ENCODE data around the gene NAT9. TPM values are rescaled to one million over a fixed set of nuclear protein-coding genes. Genes with fewer than 3 reads are reported as not detected.
A peak's percentile ranks its signal among the peaks of the same experiment; 100 is the strongest.

Gene NAT9
- total RNA-seq, 1 donor from 2014 or later: 66.9 TPM

DNA sequence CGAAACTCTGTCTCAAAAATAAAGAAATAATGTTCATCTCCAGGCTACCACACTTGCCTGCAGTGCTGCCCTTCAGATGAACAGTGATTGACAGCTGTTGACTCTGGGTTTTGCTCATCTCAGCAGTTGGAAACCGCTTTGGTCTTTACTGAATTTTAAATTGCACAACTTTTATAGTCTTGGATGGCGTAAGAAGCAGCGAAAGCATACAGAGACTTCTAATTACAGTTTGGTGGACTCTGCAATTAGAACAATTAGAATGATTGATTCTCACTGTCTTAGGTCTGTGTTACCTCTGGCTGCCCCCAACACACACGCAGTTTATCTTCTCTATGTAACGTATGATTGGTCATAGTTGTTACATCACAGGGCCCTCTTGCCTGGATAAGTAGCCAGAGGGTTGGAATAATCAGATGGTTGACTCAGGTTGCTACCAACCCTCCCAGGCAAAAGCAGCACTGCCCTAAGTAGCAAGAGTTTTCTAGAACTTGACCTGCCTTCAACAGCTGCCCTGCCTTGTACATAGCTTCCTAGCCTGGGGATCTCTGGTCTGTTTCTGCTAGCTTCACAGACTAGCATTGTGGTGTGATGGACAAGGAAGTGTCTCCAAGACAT lies 1.9 kb upstream of the NAT9 start:
- H3K4me3 Mint-ChIP-seq: peak overlapping the region; percentile 97

DNA sequence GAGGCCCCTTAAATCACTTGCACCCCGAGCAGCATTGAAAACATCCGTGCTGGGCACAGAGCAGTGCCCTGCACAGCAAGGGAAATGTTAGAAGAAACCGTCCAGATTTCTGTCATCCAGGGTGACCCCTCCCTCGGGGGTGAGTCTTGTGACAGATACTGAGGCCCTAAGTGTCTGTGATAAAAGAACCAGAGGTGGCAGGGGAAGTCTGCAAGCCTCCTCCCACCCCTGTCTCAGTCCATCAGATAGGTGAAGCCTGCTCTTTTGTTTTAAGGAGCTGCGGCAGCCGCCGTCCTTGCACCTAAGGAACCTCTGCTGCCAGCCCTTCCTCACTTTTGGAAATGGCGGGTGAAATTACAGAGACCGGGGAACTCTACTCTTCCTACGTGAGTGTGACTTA lies 845 bp upstream of the NAT9 start:
- Mint-ChIP-seq H3K4me3 (peak overlapping the region; percentile 97), H3K9me3 (no peaks in the 10 kb centered on the region), H3K4me1 (peaks cover 49% of the 10 kb centered on the region), H3K27me3 (ENCODE audit: low read depth) (no peaks in the 10 kb centered on the region), H3K27ac (ENCODE audit: unreplicated experiment) (no peak overlapping the region), H3K36me3 (ENCODE audit: low read depth) (peaks cover 10% of the 10 kb centered on the region)
- DNase-seq (ENCODE audit: low read depth, low spot score): no peak
- TF ChIP-seq, protein P1, sequence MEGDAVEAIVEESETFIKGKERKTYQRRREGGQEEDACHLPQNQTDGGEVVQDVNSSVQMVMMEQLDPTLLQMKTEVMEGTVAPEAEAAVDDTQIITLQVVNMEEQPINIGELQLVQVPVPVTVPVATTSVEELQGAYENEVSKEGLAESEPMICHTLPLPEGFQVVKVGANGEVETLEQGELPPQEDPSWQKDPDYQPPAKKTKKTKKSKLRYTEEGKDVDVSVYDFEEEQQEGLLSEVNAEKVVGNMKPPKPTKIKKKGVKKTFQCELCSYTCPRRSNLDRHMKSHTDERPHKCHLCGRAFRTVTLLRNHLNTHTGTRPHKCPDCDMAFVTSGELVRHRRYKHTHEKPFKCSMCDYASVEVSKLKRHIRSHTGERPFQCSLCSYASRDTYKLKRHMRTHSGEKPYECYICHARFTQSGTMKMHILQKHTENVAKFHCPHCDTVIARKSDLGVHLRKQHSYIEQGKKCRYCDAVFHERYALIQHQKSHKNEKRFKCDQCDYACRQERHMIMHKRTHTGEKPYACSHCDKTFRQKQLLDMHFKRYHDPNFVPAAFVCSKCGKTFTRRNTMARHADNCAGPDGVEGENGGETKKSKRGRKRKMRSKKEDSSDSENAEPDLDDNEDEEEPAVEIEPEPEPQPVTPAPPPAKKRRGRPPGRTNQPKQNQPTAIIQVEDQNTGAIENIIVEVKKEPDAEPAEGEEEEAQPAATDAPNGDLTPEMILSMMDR (conservative IDR thresholded peaks at IDR 0.05): no peak

More for the DNA sequence above, 1.9 kb upstream of the NAT9 start:
- TF ChIP-seq, protein P1 (conservative IDR thresholded peaks at IDR 0.05): no peak
- Mint-ChIP-seq H3K27ac (ENCODE audit: unreplicated experiment) (no peak overlapping the region), H3K9me3 (no peaks in the 10 kb centered on the region), H3K36me3 (ENCODE audit: low read depth) (peaks cover 6% of the 10 kb centered on the region), H3K27me3 (ENCODE audit: low read depth) (no peaks in the 10 kb centered on the region), H3K4me1 (peaks cover 49% of the 10 kb centered on the region)
- DNase-seq (ENCODE audit: low read depth, low spot score): no peak

DNA sequence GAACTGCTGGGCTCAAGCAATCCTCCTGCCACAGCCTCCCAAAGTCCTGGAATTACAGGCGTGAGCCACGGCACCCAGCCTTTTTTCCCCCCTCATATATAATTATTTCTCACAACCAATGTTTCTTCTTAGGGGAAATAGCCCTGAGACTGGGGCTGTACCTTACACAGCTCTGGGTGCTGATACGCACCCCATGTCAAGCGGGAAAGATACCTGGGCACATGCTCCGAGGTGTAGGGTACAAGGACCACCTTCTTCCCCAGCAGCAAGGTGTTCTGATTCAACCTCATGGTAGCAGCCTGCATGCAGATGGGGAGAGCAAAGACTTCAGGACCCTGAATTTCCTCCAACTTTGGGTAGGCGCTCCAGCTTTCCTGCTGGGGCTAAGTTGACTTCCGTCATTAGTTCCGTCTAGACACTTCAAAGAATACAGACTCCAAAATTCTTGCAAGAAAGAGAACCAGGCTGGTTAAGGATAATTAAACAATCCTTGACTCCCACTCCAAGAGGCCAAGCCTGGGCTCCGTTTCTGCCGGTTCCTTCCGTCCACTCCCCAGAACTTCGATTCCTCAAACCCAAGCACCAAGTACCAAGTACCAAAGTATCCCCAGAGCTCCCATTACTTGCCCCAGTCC lies 619 bp downstream of the NAT9 start:
- Mint-ChIP-seq H3K4me3 (peak overlapping the region; percentile 97), H3K9me3 (no peaks in the 10 kb centered on the region), H3K36me3 (ENCODE audit: low read depth) (peaks cover 10% of the 10 kb centered on the region), H3K27ac (ENCODE audit: unreplicated experiment) (peak overlapping the region; percentile 94), H3K27me3 (ENCODE audit: low read depth) (no peaks in the 10 kb centered on the region), H3K4me1 (peaks cover 45% of the 10 kb centered on the region)
- TF ChIP-seq, protein P1 (conservative IDR thresholded peaks at IDR 0.05): no peak
- no peak for DNase-seq (ENCODE audit: low read depth, low spot score)

DNA sequence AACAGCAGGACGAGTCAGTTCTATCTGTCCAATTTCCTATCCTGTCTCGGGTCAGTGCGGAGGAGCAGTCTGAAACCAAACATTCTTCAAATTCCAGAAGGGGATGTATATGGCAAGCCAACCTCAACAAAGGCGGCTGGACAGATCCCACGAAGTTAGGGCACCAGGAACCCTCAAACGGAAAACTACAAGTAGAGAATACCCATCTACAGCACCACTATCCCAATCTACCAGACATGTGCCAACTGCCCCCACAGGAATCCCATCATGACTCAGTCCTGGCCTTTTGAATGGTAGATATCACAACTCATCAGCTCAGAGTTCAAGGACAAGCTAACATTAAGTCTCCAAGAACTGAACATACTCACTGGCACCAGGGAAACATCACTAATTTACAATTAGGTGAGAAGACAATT lies 2.3 kb downstream of the NAT9 start:
- Mint-ChIP-seq H3K4me3 (peak overlapping the region; percentile 73), H3K27me3 (ENCODE audit: low read depth) (no peaks in the 10 kb centered on the region), H3K4me1 (peaks cover 32% of the 10 kb centered on the region), H3K36me3 (ENCODE audit: low read depth) (peaks cover 10% of the 10 kb centered on the region), H3K9me3 (no peaks in the 10 kb centered on the region), H3K27ac (ENCODE audit: unreplicated experiment) (no peak overlapping the region)
- TF ChIP-seq, protein P1 (conservative IDR thresholded peaks at IDR 0.05): no peak
- no peak for DNase-seq (ENCODE audit: low read depth, low spot score)

DNA sequence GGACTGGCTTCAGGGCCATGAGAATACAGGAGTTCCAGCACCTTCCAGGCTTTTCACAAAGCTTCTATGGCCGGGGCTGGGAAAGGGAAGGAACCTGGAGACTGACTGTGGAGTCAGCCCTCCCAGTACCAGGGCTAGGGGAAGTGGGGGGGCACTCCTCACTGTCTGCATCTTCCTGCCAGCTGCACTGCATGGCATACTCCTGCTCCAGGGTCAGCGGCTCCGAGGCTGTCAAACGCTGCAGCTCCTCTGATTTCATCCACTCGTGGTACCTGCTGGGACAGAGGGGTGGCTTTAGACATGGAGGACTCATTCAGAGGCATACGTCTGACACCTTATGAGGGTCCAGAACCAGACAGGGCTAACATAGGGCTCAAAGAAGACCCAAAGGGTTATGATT lies 2.7 kb downstream of the NAT9 start:
- peaks cover 36% of the 10 kb centered on the region for H3K4me1 Mint-ChIP-seq
- H3K27ac Mint-ChIP-seq (ENCODE audit: unreplicated experiment): no peak overlapping the region
- no peaks in the 10 kb centered on the region for H3K9me3 Mint-ChIP-seq
- H3K36me3 Mint-ChIP-seq (ENCODE audit: low read depth): peaks cover 13% of the 10 kb centered on the region
- TF ChIP-seq, protein P1 (conservative IDR thresholded peaks at IDR 0.05): no peak
- no peak for DNase-seq (ENCODE audit: low read depth, low spot score)
- no peaks in the 10 kb centered on the region for H3K27me3 Mint-ChIP-seq (ENCODE audit: low read depth)
- H3K4me3 Mint-ChIP-seq: peak overlapping the region; percentile 73
